Measurements from ENCODE around the gene AIF1. TPM values are rescaled to one million over a fixed set of nuclear protein-coding genes. Genes with fewer than 3 reads are reported as not detected.
A peak's percentile ranks its signal among the peaks of the same experiment; 100 is the strongest.

Gene AIF1
- total RNA-seq, 4 donors from 2014 or later, result 2.6 to 16.3 (median 5.8) TPM

GRCh38 chr6:31652925-31653724 is 38.1 kb downstream of the AIF1 start:
- peaks cover 18% of the 10 kb centered on the region for H3K36me3 ChIP-seq
- peak; percentile 95 to 96 for DNase-seq (ENCODE audit: low spot score in 2 of 2)
- WGBS, result 7% methylated on average over 37 of the region's 37 CpGs
- H3K27me3 ChIP-seq, result no peaks in the 10 kb centered on the region
- H3K4me1 ChIP-seq, result peaks cover 29% of the 10 kb centered on the region
- TF ChIP-seq POLR2AphosphoS5 (IDR thresholded peaks at IDR 0.05), result no peak
- TF ChIP-seq, protein P1, sequence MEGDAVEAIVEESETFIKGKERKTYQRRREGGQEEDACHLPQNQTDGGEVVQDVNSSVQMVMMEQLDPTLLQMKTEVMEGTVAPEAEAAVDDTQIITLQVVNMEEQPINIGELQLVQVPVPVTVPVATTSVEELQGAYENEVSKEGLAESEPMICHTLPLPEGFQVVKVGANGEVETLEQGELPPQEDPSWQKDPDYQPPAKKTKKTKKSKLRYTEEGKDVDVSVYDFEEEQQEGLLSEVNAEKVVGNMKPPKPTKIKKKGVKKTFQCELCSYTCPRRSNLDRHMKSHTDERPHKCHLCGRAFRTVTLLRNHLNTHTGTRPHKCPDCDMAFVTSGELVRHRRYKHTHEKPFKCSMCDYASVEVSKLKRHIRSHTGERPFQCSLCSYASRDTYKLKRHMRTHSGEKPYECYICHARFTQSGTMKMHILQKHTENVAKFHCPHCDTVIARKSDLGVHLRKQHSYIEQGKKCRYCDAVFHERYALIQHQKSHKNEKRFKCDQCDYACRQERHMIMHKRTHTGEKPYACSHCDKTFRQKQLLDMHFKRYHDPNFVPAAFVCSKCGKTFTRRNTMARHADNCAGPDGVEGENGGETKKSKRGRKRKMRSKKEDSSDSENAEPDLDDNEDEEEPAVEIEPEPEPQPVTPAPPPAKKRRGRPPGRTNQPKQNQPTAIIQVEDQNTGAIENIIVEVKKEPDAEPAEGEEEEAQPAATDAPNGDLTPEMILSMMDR (IDR thresholded peaks at IDR 0.05), result no peak
- TF ChIP-seq EP300 (IDR thresholded peaks at IDR 0.05), result no peak
- no peak for TF ChIP-seq POLR2A (IDR thresholded peaks at IDR 0.05)
- H3K9me3 ChIP-seq, result no peaks in the 10 kb centered on the region
- peak overlapping the region; percentile 78 for H3K4me3 ChIP-seq
- H3K27ac ChIP-seq, result peak overlapping the region; percentile 99

DNA sequence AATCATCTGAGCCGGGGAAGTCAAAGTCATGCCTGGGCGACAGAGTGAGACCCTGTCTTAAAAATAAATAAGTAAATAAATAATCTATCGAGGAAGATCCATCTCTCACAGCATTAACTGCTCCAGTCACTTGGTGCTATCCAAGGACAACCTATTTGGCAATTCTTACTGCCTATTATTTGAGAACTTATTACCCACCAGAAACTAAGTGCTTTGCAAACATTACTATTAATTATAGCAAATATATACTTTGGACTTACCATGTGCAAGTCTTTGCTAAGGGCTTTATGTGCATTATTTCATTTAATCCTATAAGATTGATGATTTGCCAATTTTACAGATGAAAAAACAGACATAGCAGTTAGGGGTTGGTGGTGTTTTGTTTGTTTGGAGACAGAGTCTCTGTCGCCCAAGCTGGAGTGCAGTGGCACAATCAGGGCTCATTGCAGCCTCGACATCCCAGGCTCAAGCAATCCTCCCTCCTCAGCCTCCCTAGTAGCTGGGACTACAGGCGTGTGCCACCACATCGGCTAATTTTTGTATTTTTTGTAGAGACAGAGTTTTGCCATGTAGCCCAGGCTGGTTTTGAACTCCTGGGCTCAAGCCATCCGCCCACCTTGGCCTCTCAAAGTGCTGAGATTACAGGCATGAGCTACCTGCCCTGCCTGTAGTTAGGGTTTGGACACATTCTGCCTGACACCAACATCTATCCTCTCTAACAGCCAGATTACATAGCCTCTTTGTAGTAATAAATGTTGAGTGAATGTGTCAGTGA is 39.7 kb downstream of the AIF1 start:
- TF ChIP-seq, protein P1 (IDR thresholded peaks at IDR 0.05), result no peak
- TF ChIP-seq EP300 (IDR thresholded peaks at IDR 0.05), result no peak
- TF ChIP-seq POLR2AphosphoS5 (IDR thresholded peaks at IDR 0.05), result no peak
- TF ChIP-seq POLR2A (IDR thresholded peaks at IDR 0.05), result no peak
- H3K4me3 ChIP-seq, result no peak overlapping the region
- peaks cover 45% of the 10 kb centered on the region for H3K4me1 ChIP-seq
- no peaks in the 10 kb centered on the region for H3K9me3 ChIP-seq
- no peak overlapping the region for H3K27ac ChIP-seq
- no peak for DNase-seq (ENCODE audit: low spot score in 2 of 2)
- H3K36me3 ChIP-seq, result peaks cover 3% of the 10 kb centered on the region
- no peaks in the 10 kb centered on the region for H3K27me3 ChIP-seq
- 91% methylated on average over 8 of the region's 8 CpGs for WGBS

DNA sequence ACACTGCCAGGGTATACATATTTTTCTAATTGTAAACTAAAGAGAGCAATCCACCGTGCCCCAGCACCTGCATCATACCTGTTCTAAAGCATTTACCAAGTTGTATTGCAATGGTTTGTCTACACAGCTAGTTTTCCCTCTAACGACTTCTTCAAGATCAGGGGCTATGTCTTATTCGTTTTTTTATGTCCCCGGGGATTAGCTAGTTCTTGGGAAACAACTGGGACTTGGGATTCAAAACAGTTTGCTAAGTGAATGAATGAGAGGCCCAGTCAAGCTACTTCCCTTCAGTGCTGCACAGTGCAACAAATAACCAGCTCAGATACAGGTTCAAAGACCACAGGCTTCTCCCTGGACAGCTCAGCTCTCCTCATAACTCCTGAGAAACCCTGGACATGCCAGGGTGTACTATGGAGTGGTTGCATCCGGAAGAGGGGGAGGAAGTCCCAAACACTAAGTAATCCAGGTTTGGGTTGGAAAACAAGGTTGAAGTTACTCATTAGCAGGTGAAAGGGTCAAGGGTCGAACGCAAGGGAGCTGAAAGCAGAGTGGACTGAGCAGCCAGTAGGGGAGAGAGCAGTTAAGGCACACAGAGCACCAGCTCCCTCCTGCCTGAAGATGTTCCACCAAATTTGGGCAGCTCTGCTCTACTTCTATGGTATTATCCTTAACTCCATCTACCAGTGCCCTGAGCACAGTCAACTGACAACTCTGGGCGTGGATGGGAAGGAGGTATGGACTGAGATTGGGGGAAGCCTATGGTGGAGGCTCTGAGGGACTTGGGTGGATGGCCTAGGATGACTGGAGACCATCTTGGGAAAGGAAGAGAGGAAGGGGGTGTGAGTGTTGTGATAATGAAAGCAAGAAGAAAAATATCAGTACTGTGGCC is 40.6 kb downstream of the AIF1 start, which contains the start of gene APOM:
Gene APOM, plus strand, starts transcription at position 546 of the 889 bp plus-strand sequence. Its CDS starts 73 bp downstream, at position 619.
- 84% methylated on average over 8 of the region's 8 CpGs for WGBS
- Histone ChIP-seq H3K9me3 (no peaks in the 10 kb centered on the region), H3K27me3 (no peaks in the 10 kb centered on the region), H3K36me3 (peaks cover 3% of the 10 kb centered on the region), H3K27ac (no peak within 1 kb of the TSS), H3K4me3 (no peak within 1 kb of the TSS), H3K4me1 (peaks cover 42% of the 10 kb centered on the region)
- DNase-seq (ENCODE audit: low spot score in 2 of 2), result no peak
- TF ChIP-seq EP300 (IDR thresholded peaks at IDR 0.05) (no peak), POLR2AphosphoS5 (IDR thresholded peaks at IDR 0.05) (no peak)

DNA sequence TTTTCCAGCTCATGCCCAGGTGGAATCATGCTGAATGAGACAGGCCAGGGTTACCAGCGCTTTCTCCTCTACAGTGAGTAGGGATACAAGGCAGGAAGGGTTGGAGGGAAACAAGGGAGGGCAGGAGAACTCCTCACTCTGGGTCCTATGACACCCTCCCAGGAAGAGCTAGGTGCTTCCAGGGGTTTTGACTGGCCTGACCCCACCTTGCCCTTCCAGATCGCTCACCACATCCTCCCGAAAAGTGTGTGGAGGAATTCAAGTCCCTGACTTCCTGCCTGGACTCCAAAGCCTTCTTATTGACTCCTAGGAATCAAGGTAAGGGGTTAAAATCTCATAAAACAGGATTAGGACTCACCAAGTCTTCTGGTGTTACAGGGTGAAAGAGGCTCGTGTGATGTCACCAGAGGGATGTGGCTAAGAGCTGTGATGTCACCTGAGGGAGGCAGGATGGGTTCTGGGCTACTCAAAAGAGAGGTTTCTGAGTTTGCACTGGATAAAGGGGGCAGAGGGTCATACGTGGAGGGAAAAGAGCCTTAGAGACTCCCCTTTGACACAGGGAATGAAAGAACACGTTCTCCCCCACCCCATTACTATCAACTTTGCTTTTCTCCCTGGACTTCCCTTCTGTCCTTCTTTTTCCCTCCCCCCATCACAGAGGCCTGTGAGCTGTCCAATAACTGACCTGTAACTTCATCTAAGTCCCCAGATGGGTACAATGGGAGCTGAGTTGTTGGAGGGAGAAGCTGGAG is 42.5 kb downstream of the AIF1 start:
- Histone ChIP-seq H3K27me3 (no peaks in the 10 kb centered on the region), H3K9me3 (no peaks in the 10 kb centered on the region), H3K4me1 (peaks cover 43% of the 10 kb centered on the region), H3K36me3 (peaks cover 7% of the 10 kb centered on the region), H3K4me3 (no peak overlapping the region), H3K27ac (no peak overlapping the region)
- TF ChIP-seq POLR2A (IDR thresholded peaks at IDR 0.05) (no peak), POLR2AphosphoS5 (IDR thresholded peaks at IDR 0.05) (no peak), EP300 (IDR thresholded peaks at IDR 0.05) (no peak)
- TF ChIP-seq, protein P1 (IDR thresholded peaks at IDR 0.05), result no peak
- no peak for DNase-seq (ENCODE audit: low spot score in 2 of 2)
- 83% methylated on average over 6 of the region's 6 CpGs for WGBS
